Measurements from ENCODE around the gene FTL.

The FTL gene

DNA sequence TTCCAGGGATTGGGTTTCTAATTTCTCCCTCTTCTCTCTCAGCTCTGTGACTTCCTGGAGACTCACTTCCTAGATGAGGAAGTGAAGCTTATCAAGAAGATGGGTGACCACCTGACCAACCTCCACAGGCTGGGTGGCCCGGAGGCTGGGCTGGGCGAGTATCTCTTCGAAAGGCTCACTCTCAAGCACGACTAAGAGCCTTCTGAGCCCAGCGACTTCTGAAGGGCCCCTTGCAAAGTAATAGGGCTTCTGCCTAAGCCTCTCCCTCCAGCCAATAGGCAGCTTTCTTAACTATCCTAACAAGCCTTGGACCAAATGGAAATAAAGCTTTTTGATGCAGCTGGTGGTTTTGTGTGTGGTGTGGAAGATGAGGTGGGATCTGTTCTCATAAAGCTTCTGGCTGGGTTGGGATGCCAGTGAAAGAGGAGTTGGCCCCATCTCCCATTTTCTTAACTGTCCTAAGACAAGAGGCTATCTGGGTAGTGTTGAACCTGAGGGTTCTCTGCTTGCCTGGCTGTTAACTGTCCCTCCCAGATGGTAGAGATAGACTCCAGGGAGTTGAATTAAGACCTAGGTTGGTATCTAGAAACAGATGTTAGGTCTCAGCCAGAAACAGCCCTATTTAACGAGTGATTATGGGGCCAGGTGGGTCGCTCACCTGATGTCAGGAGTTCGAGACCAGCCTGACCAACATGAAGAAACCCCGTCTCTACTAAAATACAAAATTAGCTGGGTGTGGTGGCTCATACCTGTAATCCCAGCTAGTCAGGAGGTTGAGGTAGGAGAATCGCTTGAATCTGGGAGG, 1.6 kb downstream of the FTL start:
- DNase-seq = no peak

GRCh38 chr19:48967346-48968178, 2.5 kb downstream of the FTL start:
- no peak for DNase-seq

- DNase-seq = no peak
Measured at GRCh38 chr19:48968179-48968661, 3.1 kb downstream of the FTL start.

DNA sequence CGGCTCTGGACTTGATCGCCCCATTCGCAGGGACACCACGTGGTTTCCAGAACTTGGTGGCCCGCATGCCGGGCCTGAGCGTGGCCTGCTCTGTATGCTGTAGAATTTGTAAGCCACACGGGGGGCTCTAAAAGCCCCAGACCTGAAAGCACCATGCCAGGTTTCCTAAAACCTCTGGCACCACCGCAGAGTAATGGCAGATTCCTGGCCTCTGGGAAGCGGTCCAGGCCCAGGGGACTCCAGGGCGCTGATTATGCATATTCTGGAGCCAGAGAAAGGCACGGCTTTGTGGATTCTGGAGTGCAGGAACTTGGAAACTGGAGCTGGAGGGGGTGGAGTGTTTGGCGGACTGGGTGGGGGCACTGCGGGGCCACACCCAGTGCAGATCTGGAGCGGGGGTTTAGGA, 3.7 kb downstream of the FTL start:
- DNase-seq = no peak

GRCh38 chr19:48969276-48970138, 4.4 kb downstream of the FTL start:
- DNase-seq = no peak

DNA sequence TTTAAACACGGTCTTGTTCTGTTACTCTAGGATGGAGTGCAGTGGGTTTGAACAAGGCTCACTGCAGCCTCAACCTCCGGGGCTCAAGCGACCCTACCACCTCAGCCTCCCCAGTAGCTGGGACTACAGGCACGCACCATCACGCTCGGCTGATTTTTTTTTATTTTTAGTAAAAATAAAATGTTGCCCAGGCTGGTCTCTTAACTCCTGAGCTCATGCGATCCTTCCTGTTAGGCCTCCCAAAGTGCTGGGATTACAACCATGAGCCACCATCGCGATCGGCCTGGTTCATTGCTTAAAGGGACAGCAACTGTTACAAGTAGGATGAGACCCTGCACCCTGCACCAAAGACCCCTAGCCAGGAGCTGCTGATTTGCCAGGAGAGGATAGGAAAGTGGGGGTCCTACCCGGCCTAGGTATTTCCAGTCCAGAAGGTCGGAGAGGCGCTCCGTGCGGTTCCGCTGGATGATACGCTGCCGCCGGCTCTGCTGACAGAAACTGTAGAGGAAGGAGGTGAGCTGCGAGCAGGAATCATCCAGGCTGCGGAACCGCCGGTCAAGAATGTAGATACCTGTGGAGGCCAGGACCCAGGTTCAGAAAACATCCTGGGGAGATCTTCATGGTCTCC, 5.1 kb downstream of the FTL start:
- no peak for DNase-seq

DNA sequence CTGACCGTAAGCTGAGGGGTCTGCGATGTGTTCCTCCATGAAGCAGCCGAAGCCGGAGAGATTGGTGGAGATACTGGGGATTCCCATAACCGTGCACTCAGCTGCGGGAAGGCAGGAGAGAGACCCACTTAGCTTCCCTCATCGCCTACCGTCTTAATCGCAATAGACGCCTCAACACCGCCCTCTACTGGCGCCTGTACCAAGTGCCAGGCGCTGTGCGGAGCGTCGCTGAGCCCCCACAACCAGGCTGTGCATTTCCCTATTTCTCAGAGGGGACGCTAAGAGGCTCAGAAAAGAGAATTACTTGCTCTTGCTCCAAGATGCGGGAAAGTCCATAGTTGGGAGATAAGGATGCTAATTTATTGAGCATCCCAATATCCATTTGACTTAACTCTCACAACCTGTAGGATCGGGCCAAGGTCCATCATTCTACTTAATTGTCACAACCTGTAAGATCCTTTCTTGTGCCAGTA, 5.8 kb downstream of the FTL start:
- DNase-seq = peak; percentile 82

- no peak for DNase-seq
Measured at GRCh38 chr19:48975947-48976847, 11.1 kb downstream of the FTL start.

DNA sequence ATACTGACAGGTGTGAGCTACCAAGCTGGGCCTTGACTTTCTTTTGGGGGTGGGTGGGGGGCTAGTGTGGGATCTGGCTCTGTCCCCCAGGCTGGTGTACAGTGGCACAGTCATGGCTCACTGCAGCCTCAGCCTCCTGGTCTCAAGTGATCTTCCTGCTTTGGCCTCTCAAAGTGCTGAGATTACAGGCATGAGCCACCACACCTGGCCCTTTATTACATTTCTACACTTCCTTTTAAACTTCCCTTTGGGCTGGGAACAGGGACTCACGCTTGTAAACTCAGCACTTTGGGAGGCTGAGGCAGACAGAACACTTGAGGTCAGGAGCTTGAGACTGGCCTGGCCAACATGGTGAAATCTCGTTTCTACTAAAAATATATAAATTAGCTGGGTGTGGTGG, 12.0 kb downstream of the FTL start:
- no peak for DNase-seq

DNA sequence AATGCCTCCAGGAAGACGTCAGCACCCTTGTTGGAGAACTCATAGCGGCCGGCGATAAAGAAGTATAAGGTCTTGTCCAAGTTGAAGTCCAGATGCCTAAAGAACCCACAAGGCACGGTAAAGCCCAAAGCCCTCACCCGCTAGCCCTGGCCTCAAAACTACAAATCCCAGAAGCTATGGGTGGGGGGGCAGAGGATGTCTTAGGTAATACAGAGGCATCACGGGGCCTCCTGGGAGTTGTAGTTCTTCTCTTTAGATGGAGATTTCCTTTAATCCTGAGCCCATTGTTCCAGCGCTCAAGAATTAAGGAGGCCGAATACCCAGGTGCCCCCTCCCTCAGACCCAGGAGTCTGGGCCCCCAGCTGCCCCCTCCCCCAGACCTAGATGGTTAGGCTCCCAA, 17.2 kb downstream of the FTL start:
- DNase-seq = no peak

- no peak for DNase-seq
Measured at GRCh38 chr19:48985711-48986110, 20.6 kb downstream of the FTL start.

DNA sequence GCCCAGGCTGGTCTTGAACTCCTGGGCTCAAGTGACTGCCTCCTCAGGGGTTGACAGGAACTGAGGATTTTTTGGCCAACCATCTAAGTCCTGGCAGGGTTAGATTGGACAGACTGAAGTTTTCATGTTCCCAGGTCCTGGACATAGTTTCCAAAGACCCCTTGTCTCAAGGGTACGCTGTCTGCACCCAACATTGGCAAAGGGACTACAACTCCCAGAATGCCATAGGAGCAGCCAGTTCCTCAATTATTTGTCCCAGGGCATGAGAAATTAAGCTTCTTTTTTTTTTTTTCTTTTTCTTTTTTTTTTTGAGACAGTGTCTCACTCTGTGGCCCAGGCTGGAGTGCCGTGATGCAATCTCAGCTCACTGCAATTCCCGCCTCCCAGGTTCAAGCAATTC, 21.1 kb downstream of the FTL start:
- no peak for DNase-seq

- no peak for DNase-seq
Measured at GRCh38 chr19:48987323-48987722, 22.2 kb downstream of the FTL start.

- DNase-seq = no peak
Measured at GRCh38 chr19:48988286-48988685, 23.2 kb downstream of the FTL start.

- no peak for DNase-seq
Measured at GRCh38 chr19:48988860-48989259, 23.8 kb downstream of the FTL start.

- DNase-seq = no peak
Measured at GRCh38 chr19:48989701-48990291, 24.7 kb downstream of the FTL start.

- no peak for DNase-seq
Measured at GRCh38 chr19:48990400-48990799, 25.3 kb downstream of the FTL start.

DNA sequence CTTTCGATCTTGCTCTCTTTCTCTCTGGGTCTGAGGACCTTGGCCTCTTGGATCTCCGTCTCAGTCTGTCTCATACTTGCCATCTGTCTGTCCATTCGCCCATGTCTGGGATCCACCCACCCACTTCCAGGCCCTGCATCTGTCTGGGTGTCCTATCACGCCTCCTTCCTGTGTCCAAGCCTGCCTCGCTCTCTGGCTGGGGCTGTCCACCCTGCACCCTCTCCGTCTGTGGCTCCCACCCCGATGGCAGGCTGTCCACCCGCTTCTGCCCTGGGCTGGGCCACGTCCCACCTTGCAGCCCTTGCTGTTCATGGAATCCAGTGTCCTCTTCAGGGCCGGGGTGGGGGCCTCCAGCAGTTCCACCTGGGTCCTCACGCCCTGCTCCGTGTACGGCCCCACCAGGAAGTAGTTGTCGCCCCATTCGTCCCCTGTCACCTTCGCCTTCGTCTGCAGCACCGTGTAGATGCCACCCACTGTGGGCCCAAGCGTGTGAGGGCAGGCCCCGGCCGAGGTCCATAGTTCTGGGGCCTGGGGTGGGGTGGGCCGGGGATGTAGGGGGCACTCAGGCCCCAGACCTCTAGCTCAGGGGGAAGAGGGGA, 26.0 kb downstream of the FTL start:
- no peak for DNase-seq

DNA sequence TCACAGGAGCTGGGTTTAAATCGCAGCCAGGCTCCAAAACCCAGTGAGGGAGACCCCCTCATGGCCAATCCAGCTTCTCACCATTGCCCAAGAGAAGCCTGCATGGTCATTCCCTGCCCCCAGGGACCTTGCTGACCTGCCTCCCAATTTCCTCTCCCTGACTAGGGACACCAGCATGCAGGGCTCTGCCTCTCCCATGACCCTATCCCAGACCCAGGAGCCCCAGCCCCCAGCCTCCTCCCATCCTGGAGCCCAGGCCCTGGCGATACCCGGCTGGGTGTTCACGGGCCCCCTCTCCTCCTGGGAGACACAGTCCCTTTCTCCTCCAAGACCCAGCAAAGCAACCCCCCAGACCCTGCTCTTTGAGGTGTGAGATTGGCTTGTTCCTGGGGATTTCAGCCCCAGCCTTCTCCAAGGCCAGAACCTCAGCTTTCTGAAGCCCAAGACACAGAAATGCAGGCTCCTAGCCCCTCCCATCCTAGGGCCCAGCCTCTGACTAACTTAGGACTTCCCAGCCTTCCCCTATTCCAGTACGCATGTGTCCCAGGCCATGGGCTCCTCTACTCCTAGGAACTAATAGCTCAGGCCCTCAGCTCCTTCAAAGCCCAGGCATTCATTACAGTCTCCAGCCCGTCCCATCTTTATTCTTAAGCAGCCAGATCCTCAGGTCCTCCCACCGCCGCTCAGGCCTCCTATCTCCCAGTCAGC, 26.9 kb downstream of the FTL start:
- no peak for DNase-seq
